Dendritic cell treated with granulocyte-macrophage colony-stimulating factor and Interleukin-4, amounts not matched to agents 40 ng/mL and 50 ng/mL, for 4 days (primary cell): ENCODE data around the gene MTMR6.

Source experiments
- H3K27ac Mint-ChIP-seq: one replicate; pipeline ENCODE4 v1.8.0; 2022; ENCODE audit warnings: mild to moderate bottlenecking, mixed read lengths
- H3K27me3 Mint-ChIP-seq: one replicate; pipeline ENCODE4 v1.8.0; 2022; ENCODE audit warnings: mild to moderate bottlenecking, mixed read lengths
- H3K36me3 Mint-ChIP-seq: one replicate; pipeline ENCODE4 v1.8.0; 2022; ENCODE audit warnings: low read depth, mixed read lengths
- H3K4me1 Mint-ChIP-seq: one replicate; pipeline ENCODE4 v1.8.0; 2022; ENCODE audit warnings: low read depth, mixed read lengths
- H3K4me3 Mint-ChIP-seq: one replicate; pipeline ENCODE4 v1.8.0; 2022; ENCODE audit warnings: mild to moderate bottlenecking, moderate library complexity, mixed read lengths
- H3K9me3 Mint-ChIP-seq: one replicate; pipeline ENCODE4 v1.8.0; 2022; ENCODE audit warnings: mixed read lengths
- intact Hi-C: fragments of 100-400 bp; cut with micrococcal nuclease; formaldehyde crosslinking; loops from one replicate; pipeline ENCODE4 v1.15.0; 2022

The MTMR6 gene

DNA sequence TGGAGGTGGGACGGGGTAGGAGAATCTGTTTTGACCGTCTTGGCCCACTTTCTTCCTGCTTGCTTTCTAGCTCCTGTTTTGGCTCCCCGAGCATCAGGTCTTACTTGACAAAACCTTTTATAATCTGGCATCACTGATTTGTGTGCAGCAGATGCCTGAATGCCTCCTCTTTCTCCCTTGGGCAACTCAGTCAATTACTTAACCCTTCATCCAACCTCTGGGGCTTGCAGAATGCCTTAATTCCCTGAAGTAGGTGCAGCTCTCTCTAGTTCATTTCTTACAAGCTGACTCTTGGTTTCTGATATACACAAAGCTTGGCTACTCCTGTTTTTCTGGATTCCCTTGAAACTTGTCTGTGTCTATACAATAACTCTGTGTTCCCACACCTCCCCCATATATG, 8.4 kb upstream of the MTMR6 start:
- H3K9me3 Mint-ChIP-seq: no peaks in the 10 kb centered on the region
- H3K27ac Mint-ChIP-seq: no peak overlapping the region
- H3K27me3 Mint-ChIP-seq: peaks cover 14% of the 10 kb centered on the region
- H3K4me3 Mint-ChIP-seq: no peak overlapping the region
- no peaks in the 10 kb centered on the region for H3K36me3 Mint-ChIP-seq
- intact Hi-C loops: no loop called here
- peaks cover 21% of the 10 kb centered on the region for H3K4me1 Mint-ChIP-seq

DNA sequence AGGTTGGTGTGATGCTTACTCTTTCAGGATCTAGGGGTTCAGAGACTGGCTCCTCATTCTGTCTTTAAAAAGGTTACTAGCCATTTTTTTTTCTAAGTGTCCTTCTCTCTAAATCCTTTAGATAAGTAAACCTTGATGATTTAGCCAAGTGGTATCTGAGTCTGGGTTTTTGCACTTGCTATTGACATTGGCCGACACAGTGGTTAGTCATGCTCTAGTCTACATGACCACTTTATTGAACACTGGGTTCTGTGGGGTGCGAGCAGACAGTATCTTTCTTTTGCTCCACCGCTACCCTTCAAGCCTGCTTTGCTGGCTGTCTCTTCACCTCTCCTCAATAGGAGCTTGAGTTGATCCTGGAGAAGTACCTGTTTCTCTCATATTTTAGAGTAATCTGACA, 7.9 kb upstream of the MTMR6 start:
- Mint-ChIP-seq H3K27ac (no peak overlapping the region), H3K9me3 (no peaks in the 10 kb centered on the region), H3K36me3 (no peaks in the 10 kb centered on the region), H3K4me3 (no peak overlapping the region), H3K4me1 (peaks cover 16% of the 10 kb centered on the region), H3K27me3 (peaks cover 14% of the 10 kb centered on the region)
- intact Hi-C loops: no loop called here

DNA sequence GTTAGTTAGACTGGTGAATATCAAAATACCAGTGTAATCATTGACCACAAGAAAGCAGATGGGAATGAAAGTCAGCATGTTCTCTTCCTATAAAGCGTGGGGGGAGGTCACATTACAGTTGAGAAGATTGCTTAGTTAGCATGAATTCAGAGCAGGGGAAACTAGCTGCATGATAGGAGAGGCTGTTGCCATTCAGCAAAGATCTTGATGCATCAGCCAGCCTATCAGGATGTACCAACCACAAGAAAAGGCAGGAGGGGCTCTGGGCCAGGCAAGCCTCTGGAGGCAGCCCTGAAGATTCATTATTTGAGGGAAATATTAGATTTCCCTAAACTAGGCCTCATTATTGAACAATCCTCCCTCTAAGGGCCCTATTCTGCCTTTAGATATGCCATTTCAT, 5.0 kb upstream of the MTMR6 start:
- H3K4me3 Mint-ChIP-seq: no peak overlapping the region
- H3K36me3 Mint-ChIP-seq: peaks cover 2% of the 10 kb centered on the region
- intact Hi-C loops: loop anchor here (1.0 kb wide), 1 partner anchor 17 kb away; no protein-coding TSS in a partner anchor
- H3K9me3 Mint-ChIP-seq: no peaks in the 10 kb centered on the region
- peak overlapping the region; percentile 82 for H3K27ac Mint-ChIP-seq
- H3K27me3 Mint-ChIP-seq: peaks cover 10% of the 10 kb centered on the region
- peaks cover 21% of the 10 kb centered on the region for H3K4me1 Mint-ChIP-seq

DNA sequence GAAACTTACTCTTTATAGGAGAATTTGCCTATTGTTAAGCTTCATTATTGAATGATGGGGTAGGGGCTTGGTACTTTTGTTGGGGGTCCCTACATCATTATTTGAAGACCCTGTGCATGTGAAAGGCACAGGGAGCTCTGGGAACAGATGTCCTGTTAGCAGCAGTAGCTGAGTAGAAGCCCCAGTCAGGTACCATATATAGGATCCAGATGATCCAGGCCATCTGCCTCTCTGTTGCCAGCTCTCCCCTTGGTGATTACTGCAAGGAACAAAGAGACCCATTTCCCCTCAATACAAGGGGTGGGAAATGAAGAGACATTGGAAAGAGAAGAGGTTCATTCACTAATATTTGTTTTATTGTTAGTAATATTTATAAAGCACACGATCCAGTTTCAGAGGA, 4.4 kb upstream of the MTMR6 start:
- H3K36me3 Mint-ChIP-seq: peaks cover 8% of the 10 kb centered on the region
- peak overlapping the region; percentile 82 for H3K27ac Mint-ChIP-seq
- H3K4me3 Mint-ChIP-seq: no peak overlapping the region
- H3K9me3 Mint-ChIP-seq: no peaks in the 10 kb centered on the region
- peaks cover 21% of the 10 kb centered on the region for H3K4me1 Mint-ChIP-seq
- H3K27me3 Mint-ChIP-seq: peaks cover 9% of the 10 kb centered on the region
- intact Hi-C loops: loop anchor here (1.0 kb wide), 1 partner anchor 16 kb away; no protein-coding TSS in a partner anchor

DNA sequence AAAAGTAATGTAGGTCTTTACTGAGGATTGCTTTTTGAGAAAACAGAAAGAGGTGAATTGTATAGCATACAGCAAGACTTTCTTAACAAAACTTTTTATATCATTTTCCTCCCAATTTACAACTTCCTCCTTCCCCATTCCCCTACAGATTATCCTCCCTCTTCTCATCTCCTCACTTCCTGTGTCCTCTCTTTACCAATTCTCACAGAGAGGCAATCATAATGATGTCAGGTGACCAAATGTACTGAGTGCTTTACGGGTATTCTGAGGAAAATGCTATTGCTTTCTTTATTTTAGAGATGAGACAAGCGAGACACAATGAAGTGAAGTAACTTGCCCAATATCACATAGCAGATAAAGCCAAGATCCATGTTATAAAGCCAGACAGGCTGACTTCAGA, 1.7 kb upstream of the MTMR6 start:
- Mint-ChIP-seq H3K4me3 (no peak overlapping the region), H3K27ac (peak overlapping the region; percentile 58), H3K27me3 (peaks cover 2% of the 10 kb centered on the region), H3K4me1 (peaks cover 41% of the 10 kb centered on the region), H3K9me3 (no peaks in the 10 kb centered on the region), H3K36me3 (peaks cover 23% of the 10 kb centered on the region)
- intact Hi-C loops: no loop called here

DNA sequence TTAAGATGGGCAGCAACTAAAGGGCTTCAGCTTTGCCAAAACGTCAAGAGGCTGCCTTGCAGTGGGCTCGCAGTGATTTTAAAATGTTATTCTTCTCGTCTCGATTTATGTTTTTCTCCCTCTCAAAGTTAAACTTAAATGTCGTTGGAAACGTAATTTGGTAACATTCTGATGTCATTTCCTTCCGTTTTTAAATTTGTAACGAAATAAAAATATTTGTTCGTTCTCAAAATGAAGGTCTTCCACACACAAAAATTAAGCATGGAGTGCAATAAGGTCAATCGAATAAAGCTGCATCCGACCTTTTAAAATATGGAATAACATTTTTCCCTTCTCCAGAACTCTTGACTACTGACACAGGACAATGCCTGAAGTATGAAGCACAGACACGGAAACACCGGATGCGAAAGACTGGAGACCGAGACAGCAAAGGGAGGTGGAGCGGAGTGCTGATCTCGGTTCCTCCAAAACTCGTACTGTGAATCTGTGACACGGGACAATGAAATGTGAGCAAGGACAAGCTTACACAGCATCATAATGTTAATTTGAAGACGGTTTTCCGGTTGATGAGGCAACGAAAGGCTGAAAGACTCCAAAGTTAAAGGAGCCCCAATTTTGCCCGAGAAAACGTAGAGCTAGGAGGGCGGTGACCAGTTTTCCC, 850 bp downstream of the MTMR6 start:
- intact Hi-C loops: no loop called here
- H3K4me1 Mint-ChIP-seq: peaks cover 54% of the 10 kb centered on the region
- peaks cover 40% of the 10 kb centered on the region for H3K36me3 Mint-ChIP-seq
- H3K4me3 Mint-ChIP-seq: peak overlapping the region; percentile 95
- peak overlapping the region; percentile 98 for H3K27ac Mint-ChIP-seq
- H3K27me3 Mint-ChIP-seq: peaks cover 2% of the 10 kb centered on the region
- no peaks in the 10 kb centered on the region for H3K9me3 Mint-ChIP-seq

DNA sequence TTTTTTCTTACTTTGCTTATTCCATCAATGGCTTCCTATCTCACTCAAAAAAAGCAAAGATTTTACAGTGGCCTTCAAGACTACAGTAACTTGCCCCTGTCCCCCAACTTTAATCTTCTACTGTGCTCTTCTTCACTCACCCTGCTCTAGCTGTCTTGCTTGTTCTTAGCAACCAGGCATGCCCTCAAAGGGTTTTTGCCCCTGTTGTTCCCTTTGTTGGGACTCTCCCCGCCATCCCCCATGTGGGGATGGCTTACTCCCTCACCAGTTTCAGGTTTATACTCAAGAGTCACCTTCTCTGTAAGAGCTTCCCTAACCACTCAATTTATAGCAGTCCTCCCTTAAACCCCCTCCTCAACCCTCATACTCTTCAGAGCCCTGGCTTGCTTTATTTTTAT, 5.4 kb downstream of the MTMR6 start:
- H3K27me3 Mint-ChIP-seq: no peaks in the 10 kb centered on the region
- intact Hi-C loops: no loop called here
- H3K4me3 Mint-ChIP-seq: peak overlapping the region; percentile 10
- peaks cover 45% of the 10 kb centered on the region for H3K36me3 Mint-ChIP-seq
- H3K27ac Mint-ChIP-seq: peak overlapping the region; percentile 85
- H3K9me3 Mint-ChIP-seq: no peaks in the 10 kb centered on the region
- H3K4me1 Mint-ChIP-seq: peaks cover 86% of the 10 kb centered on the region

GRCh38 chr13:25281193-25281934, 5.9 kb downstream of the MTMR6 start:
- peaks cover 42% of the 10 kb centered on the region for H3K36me3 Mint-ChIP-seq
- H3K4me3 Mint-ChIP-seq: peak overlapping the region; percentile 44
- intact Hi-C loops: no loop called here

GRCh38 chr13:25280396-25280795, 6.9 kb downstream of the MTMR6 start:
- peak overlapping the region; percentile 66 for H3K4me3 Mint-ChIP-seq
- peaks cover 89% of the 10 kb centered on the region for H3K4me1 Mint-ChIP-seq
- H3K9me3 Mint-ChIP-seq: no peaks in the 10 kb centered on the region
- peaks cover 36% of the 10 kb centered on the region for H3K36me3 Mint-ChIP-seq
- H3K27ac Mint-ChIP-seq: peak overlapping the region; percentile 85
- intact Hi-C loops: no loop called here
- H3K27me3 Mint-ChIP-seq: no peaks in the 10 kb centered on the region

More at GRCh38 chr13:25281193-25281934, 5.9 kb downstream of the MTMR6 start:
- Mint-ChIP-seq H3K4me1 (peaks cover 88% of the 10 kb centered on the region), H3K9me3 (no peaks in the 10 kb centered on the region), H3K27me3 (no peaks in the 10 kb centered on the region), H3K27ac (peak overlapping the region; percentile 85)

GRCh38 chr13:25276748-25277147, 10.5 kb downstream of the MTMR6 start:
- Mint-ChIP-seq H3K4me1 (peaks cover 60% of the 10 kb centered on the region), H3K27ac (no peak overlapping the region), H3K36me3 (peaks cover 29% of the 10 kb centered on the region), H3K27me3 (no peaks in the 10 kb centered on the region), H3K4me3 (no peak overlapping the region), H3K9me3 (no peaks in the 10 kb centered on the region)
- intact Hi-C loops: no loop called here

DNA sequence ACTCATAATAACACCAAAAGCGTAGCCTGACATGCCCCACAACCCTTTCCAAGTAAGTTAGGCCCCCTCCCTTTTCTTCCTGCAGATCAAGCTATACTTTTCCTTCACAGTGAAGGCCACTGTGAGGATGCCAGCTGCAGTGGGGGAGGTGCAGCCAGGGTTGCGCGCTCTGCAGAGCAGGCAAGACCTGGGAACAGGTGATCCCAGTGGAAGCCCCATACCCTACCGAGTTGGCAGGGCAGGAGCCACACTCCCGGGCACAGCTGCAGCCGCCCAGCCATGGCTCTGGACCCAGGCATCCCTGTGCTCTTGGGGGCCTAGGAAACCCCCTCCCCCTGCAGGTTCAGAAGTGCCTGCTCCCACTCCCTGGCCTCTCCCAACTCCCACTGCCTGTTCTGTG, 18.7 kb downstream of the MTMR6 start:
- Mint-ChIP-seq H3K4me3 (no peak overlapping the region), H3K4me1 (peaks cover 13% of the 10 kb centered on the region), H3K27me3 (no peaks in the 10 kb centered on the region), H3K27ac (peak overlapping the region; percentile 39), H3K36me3 (peaks cover 84% of the 10 kb centered on the region), H3K9me3 (no peaks in the 10 kb centered on the region)
- intact Hi-C loops: loop anchor here (5.0 kb wide), 1 partner anchor 34 kb away; the partner anchor contains the start of gene NUP58

- no peaks in the 10 kb centered on the region for H3K27me3 Mint-ChIP-seq
- H3K4me1 Mint-ChIP-seq: peaks cover 13% of the 10 kb centered on the region
- peaks cover 87% of the 10 kb centered on the region for H3K36me3 Mint-ChIP-seq
- no peak overlapping the region for H3K4me3 Mint-ChIP-seq
- H3K27ac Mint-ChIP-seq: peak overlapping the region; percentile 39
- H3K9me3 Mint-ChIP-seq: no peaks in the 10 kb centered on the region
- intact Hi-C loops: loop anchor here (1.0 to 5.0 kb wide), 2 partner anchors 20 to 35 kb away; partner anchors contain the start of genes MTMR6 and NUP58
Observed at GRCh38 chr13:25267715-25268114, 19.6 kb downstream of the MTMR6 start.

- intact Hi-C loops: loop anchor here (1.0 to 5.0 kb wide), 2 partner anchors 21 to 36 kb away; partner anchors contain the start of genes MTMR6 and NUP58
- Mint-ChIP-seq H3K27ac (no peak overlapping the region), H3K4me3 (no peak overlapping the region), H3K27me3 (no peaks in the 10 kb centered on the region), H3K36me3 (peaks cover 89% of the 10 kb centered on the region), H3K9me3 (no peaks in the 10 kb centered on the region), H3K4me1 (peaks cover 13% of the 10 kb centered on the region)
Observed at GRCh38 chr13:25266706-25267105, 20.6 kb downstream of the MTMR6 start.

DNA sequence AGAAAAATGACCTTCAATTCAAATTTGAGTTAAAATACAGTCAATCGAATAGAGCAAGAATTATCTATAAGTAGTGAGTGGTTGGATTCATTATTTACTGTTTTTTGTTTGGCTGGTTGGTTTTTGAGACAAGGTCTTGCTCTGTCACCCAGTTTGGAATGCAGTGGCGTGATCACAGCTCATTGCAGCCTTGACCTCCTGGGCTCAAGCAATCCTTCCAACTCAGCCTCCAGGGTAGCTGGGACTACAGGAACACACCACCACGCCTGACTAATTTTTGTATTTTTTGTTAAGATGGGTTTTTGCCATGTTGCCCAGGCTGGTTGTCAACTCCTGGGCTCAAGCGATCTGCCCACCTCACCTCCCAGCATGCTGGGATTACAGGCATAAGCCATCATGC, 25.0 kb downstream of the MTMR6 start:
- H3K27me3 Mint-ChIP-seq: no peaks in the 10 kb centered on the region
- no peaks in the 10 kb centered on the region for H3K4me1 Mint-ChIP-seq
- H3K4me3 Mint-ChIP-seq: no peak overlapping the region
- intact Hi-C loops: no loop called here
- no peak overlapping the region for H3K27ac Mint-ChIP-seq
- peaks cover 72% of the 10 kb centered on the region for H3K36me3 Mint-ChIP-seq
- H3K9me3 Mint-ChIP-seq: no peaks in the 10 kb centered on the region
